Measurements from ENCODE around the gene NASP.

NASP gene

GRCh38 chr1:45660336-45660735 is 76.5 kb downstream of the NASP start:
- H3K4me3 ChIP-seq (ENCODE audit: low read depth, low read length) = no peak overlapping the region
- TF ChIP-seq, protein P1, sequence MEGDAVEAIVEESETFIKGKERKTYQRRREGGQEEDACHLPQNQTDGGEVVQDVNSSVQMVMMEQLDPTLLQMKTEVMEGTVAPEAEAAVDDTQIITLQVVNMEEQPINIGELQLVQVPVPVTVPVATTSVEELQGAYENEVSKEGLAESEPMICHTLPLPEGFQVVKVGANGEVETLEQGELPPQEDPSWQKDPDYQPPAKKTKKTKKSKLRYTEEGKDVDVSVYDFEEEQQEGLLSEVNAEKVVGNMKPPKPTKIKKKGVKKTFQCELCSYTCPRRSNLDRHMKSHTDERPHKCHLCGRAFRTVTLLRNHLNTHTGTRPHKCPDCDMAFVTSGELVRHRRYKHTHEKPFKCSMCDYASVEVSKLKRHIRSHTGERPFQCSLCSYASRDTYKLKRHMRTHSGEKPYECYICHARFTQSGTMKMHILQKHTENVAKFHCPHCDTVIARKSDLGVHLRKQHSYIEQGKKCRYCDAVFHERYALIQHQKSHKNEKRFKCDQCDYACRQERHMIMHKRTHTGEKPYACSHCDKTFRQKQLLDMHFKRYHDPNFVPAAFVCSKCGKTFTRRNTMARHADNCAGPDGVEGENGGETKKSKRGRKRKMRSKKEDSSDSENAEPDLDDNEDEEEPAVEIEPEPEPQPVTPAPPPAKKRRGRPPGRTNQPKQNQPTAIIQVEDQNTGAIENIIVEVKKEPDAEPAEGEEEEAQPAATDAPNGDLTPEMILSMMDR (IDR thresholded peaks at IDR 0.05; ENCODE audit: insufficient read depth, low read depth, low read length, missing control alignments) = no peak
- no peak for DNase-seq (ENCODE audit: low read depth)

DNA sequence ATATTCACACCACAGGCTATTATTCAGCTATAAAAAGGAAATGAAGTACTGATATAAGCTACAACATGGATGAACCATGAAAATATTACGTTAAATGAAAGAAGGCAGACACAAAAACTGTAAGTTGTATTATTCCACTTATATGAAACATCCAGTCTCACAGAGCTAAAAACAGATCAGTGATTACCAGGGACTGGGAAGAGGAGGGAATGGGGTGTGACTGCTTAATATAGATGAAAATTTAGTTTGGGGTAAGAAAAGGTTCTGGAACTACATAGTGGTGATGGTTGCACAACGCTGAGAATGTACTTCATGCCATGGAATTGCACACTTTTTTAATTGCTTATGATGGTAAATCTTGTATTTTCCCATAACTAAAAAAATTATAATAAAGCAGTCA is 83.0 kb downstream of the NASP start:
- no peak overlapping the region for H3K4me3 ChIP-seq (ENCODE audit: low read depth, low read length)
- DNase-seq (ENCODE audit: low read depth) = no peak
- TF ChIP-seq, protein P1 (IDR thresholded peaks at IDR 0.05; ENCODE audit: insufficient read depth, low read depth, low read length, missing control alignments) = no peak

DNA sequence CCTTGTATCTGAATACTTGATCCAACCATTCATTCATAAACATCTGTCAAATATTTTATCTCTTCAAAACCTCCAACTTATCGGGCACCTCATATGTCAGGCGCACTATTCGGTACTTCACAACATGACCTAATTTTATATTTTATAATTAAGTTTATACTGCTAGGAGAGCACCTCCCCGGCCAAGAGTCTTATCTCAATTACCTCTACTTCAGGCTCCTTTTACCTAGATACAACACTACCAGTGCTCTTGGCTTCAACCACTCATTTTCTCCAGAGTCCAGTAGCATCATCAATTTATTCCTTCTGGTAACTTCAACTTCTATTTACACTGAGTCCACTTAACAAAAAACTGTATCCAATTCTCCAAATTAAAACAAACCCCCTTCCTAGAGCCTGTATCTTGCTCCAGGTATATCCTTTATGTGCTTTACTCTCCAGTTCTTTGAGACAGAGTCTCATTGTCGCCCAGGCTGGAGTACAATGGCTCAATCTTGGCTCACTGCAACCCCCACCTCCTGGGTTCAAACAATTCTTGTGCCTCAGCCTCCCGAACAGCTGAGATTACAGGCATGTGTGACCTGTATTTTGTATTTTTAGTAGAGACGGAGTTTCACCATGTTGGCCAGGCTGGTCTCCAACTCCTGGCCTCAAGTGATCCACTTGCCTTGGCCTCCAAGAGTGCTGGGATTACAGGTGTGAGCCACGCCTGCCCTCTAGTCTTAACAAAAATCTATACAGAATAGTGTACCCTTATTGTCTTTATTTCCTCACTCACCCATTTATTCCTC is 83.7 kb downstream of the NASP start:
- DNase-seq (ENCODE audit: low read depth) = no peak
- TF ChIP-seq, protein P1 (IDR thresholded peaks at IDR 0.05; ENCODE audit: insufficient read depth, low read depth, low read length, missing control alignments) = no peak
- no peak overlapping the region for H3K4me3 ChIP-seq (ENCODE audit: low read depth, low read length)

All from GM12865 (cell line).